ENCODE data around the gene PILRA. TPM values are rescaled to one million over a fixed set of nuclear protein-coding genes. Genes with fewer than 3 reads are reported as not detected.

The PILRA gene
- total RNA-seq, 1 donor from 2014 or later = 25.8 TPM

DNA sequence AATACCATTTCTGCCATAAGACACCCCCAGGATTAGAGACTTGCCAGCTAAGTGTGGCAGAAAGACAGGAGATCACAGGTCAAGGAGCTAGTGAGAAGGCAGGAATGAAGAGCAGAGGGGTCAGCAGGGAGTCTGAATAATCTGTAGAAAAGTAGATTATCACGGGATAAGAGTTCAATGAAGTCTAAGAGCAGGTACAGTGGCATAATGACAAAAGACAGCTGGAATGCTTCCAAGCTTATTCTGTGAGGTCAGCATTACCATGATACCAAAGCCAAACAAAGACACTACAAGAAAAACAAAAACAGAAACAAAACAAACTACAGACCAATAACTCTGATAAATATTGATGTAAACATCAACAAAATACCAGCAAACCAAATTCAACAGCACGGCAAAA, 20.8 kb downstream of the PILRA start:
- H3K4me3 ChIP-seq = no peak overlapping the region
- TF ChIP-seq, protein P1, sequence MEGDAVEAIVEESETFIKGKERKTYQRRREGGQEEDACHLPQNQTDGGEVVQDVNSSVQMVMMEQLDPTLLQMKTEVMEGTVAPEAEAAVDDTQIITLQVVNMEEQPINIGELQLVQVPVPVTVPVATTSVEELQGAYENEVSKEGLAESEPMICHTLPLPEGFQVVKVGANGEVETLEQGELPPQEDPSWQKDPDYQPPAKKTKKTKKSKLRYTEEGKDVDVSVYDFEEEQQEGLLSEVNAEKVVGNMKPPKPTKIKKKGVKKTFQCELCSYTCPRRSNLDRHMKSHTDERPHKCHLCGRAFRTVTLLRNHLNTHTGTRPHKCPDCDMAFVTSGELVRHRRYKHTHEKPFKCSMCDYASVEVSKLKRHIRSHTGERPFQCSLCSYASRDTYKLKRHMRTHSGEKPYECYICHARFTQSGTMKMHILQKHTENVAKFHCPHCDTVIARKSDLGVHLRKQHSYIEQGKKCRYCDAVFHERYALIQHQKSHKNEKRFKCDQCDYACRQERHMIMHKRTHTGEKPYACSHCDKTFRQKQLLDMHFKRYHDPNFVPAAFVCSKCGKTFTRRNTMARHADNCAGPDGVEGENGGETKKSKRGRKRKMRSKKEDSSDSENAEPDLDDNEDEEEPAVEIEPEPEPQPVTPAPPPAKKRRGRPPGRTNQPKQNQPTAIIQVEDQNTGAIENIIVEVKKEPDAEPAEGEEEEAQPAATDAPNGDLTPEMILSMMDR (IDR thresholded peaks at IDR 0.05) = no peak
- DNase-seq (ENCODE audit: low spot score in 2 of 2) = no peak
- H3K4me1 ChIP-seq = no peaks in the 10 kb centered on the region
- no peak overlapping the region for H3K27ac ChIP-seq
- no peaks in the 10 kb centered on the region for H3K36me3 ChIP-seq
- H3K9me3 ChIP-seq = no peaks in the 10 kb centered on the region
- H3K27me3 ChIP-seq = no peaks in the 10 kb centered on the region
- intact Hi-C loops (cut with DNase I) = no loop called here

DNA sequence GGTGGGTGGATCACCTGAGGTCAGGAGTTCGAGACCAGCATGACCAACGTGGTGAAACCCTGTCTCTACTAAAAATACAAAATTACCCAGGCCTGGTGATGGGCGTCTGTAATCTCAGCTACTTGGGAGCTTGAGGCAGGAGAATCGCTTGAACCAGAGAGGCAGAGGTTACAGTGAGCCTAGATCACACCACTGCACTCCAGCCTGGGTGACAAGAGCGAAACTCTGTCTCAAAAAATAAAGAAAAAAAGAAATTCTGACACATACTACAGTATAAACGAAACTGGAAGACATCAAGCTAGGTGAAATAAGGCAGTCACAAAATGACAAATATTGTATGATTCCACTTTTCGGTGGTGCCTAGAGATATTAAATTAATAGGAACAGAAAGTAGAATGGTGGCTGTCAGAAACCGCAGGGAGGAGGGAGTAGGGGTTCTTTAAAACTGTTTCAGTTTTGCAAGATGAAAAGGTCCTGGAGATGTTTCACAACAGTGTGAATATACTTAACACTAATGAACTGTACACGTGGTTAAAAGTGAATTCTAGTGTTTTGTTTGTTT, 23.2 kb downstream of the PILRA start:
- no peaks in the 10 kb centered on the region for H3K36me3 ChIP-seq

DNA sequence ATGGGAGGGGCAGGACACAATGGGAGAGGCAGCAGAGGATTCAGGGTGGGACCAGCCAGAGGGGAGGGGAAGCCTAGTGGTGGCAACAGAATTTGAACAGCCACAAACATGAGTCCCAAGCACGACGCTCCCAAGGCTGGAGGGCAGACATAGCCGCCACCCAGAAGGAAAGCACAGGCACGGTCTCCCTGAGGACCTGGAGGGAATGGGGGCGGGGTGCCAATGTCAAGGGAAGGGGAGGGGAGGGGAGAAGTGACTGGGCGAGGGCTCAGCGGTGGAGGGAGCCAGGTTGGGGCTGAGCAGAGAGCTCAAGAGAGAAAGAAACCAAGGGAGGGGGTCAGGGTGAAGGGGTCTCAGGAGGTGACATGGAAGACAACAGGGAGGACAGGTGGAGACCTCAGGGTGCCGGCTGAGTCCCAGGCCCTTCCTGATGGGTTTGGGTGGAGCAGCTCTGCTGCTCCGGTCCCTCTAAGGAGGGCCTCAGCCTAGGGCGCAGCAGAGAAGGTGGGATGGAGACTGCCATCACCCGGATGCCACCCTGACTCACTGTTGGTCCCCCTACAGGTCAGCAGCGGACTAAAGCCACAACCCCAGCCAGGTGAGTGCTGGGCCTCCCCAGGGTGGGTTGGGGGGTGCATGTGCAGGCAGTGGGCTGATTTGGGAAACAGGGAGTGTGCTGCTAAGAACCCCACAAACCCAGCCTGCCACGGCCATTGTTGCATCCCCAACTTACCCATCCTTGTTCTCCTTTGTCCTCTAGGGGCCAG, 24.2 kb downstream of the PILRA start:
- intact Hi-C loops (cut with DNase I) = no loop called here
- TF ChIP-seq, protein P1 (IDR thresholded peaks at IDR 0.05) = no peak
- Histone ChIP-seq H3K4me1 (no peaks in the 10 kb centered on the region), H3K27me3 (no peaks in the 10 kb centered on the region), H3K36me3 (no peaks in the 10 kb centered on the region), H3K4me3 (no peak overlapping the region), H3K27ac (no peak overlapping the region), H3K9me3 (no peaks in the 10 kb centered on the region)
- DNase-seq (ENCODE audit: low spot score in 2 of 2) = no peak

More for the DNA sequence above, 23.2 kb downstream of the PILRA start:
- no peaks in the 10 kb centered on the region for H3K4me1 ChIP-seq
- no peak for DNase-seq (ENCODE audit: low spot score in 2 of 2)
- intact Hi-C loops (cut with DNase I) = no loop called here
- no peak overlapping the region for H3K27ac ChIP-seq
- TF ChIP-seq, protein P1 (IDR thresholded peaks at IDR 0.05) = no peak
- H3K27me3 ChIP-seq = no peaks in the 10 kb centered on the region
- no peak overlapping the region for H3K4me3 ChIP-seq
- H3K9me3 ChIP-seq = no peaks in the 10 kb centered on the region

DNA sequence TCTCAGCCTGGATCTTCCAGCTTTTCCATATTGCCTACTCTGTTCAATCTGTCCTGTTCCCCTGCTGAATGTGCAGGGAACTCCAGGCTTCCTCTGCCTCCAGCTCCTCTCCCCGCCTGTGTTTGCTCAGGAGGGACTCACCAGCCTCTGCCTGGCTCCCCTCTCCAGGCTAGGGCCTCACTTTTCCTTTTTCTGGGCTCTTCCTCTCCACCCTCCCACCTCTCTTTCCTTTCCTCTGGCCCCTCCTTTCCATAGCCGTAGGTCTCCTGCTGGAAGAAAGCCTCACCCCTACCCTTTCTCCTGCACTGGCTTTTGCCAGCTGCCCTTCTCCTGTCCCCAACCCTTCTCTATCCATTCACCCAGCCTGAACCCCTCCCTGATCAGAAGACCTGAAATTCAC, 25.0 kb downstream of the PILRA start:
- Histone ChIP-seq H3K9me3 (no peaks in the 10 kb centered on the region), H3K27ac (no peak overlapping the region), H3K36me3 (no peaks in the 10 kb centered on the region), H3K4me1 (no peaks in the 10 kb centered on the region), H3K4me3 (no peak overlapping the region), H3K27me3 (no peaks in the 10 kb centered on the region)
- TF ChIP-seq, protein P1 (IDR thresholded peaks at IDR 0.05) = no peak
- no peak for DNase-seq (ENCODE audit: low spot score in 2 of 2)
- intact Hi-C loops (cut with DNase I) = no loop called here

GRCh38 chr7:100400041-100400440, 26.8 kb downstream of the PILRA start:
- Histone ChIP-seq H3K9me3 (no peaks in the 10 kb centered on the region), H3K27ac (no peak overlapping the region), H3K27me3 (no peaks in the 10 kb centered on the region), H3K36me3 (no peaks in the 10 kb centered on the region), H3K4me3 (no peak overlapping the region), H3K4me1 (no peaks in the 10 kb centered on the region)
- TF ChIP-seq, protein P1 (IDR thresholded peaks at IDR 0.05) = no peak
- DNase-seq (ENCODE audit: low spot score in 2 of 2) = no peak
- intact Hi-C loops (cut with DNase I) = no loop called here

All from ascending aorta (tissue), 2 donors.